GM19438 (cell line): ENCODE measurements around the gene ATRNL1.
"Not testable (repeated sequence)": the region's sequence is repeated elsewhere in the genome, so short reads cannot be mapped to it uniquely, and the experiment has no call there.

Experiments used
- ATAC-seq: cut with Tn5 transposase; IDR thresholded peaks from one replicate; pipeline ENCODE4 v1.9.1; 2021; ENCODE audit warnings: low read depth; ENCODE audit not compliant: unreplicated experiment

The ATRNL1 gene

DNA sequence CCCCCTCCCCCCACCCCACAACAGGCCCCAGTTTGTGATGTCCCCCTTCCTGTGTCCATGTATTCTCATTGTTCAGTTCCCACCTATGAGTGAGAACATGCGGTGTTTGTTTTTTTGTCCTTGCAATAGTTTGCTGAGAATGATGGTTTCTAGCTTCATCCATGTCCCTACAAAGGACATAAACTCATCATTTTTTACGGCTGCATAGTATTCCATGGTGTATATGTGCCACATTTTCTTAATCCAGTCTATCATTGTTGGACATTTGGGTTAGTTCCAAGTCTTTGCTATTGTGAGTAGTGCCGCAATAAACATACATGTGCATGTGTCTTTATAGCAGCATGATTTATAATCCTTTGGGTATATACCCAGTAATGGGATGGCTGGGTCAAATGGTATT lies 312.7 kb downstream of the ATRNL1 start:
- ATAC-seq: not testable (repeated sequence)

GRCh38 chr10:115409347-115409746 lies 316.2 kb downstream of the ATRNL1 start:
- no peak for ATAC-seq

DNA sequence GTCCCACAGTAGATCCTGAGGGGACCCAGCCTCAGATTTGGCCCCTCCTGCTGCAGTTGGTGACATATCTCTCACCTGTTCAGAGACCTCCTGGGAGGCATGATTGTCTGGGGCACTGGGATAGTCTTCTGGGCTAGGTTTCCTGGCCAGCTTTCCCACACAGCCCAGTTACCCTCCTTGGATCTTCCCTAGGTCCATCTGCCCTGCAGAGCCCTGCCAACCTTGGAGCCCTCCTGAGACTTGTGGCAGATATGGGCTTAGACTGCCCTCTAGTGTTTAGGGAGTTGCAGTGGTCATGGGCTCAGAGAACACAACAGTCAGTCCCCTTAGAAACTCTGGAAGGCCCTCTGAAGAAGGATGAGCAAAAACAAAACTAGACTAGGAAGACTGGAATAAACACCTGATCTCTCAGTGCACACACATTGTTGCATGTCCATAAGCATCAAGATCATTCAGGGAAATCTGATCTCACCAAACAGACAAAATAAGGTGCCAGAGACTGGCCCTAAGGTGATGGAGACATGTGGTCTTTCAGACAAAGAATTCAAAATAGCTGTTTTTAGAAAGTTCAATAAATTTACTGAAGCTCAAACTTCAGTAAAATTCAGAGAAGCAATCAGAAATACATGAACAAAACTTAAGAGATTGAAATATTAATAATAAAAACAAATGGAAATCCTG lies 324.6 kb downstream of the ATRNL1 start:
- peak; percentile 80 for ATAC-seq

- no peak for ATAC-seq
Measured at GRCh38 chr10:115422624-115423023, 329.5 kb downstream of the ATRNL1 start.

- no peak for ATAC-seq
Measured at GRCh38 chr10:115427611-115428010, 334.4 kb downstream of the ATRNL1 start.

DNA sequence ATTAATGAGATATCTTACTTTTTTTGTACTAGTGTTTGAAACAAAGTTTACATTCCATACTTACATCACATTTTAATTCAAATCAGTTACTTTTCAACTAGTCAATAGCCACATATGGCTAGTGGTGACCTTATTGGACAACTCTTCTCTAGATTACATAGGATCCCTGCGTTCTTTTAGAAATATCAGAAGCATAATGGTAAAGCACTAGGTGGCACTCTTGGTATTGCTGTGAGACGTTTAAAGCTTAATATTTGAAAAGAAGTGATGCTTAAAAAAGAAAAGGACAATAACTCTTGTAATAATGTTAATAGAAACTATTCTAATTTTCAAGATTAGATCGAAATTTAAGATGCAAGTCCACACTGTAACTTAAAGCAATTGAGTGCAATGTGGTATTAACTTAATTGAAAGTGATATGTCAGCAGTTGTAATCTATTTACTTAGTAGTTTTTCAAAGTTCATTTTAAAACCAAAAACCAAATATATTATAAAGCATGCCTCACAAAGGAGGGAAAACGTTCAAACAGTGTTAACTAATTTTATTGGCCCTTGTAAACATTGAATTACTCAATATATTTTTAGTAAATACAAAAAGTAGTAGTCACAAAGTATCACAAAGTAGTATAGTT lies 339.1 kb downstream of the ATRNL1 start:
- ATAC-seq: no peak

DNA sequence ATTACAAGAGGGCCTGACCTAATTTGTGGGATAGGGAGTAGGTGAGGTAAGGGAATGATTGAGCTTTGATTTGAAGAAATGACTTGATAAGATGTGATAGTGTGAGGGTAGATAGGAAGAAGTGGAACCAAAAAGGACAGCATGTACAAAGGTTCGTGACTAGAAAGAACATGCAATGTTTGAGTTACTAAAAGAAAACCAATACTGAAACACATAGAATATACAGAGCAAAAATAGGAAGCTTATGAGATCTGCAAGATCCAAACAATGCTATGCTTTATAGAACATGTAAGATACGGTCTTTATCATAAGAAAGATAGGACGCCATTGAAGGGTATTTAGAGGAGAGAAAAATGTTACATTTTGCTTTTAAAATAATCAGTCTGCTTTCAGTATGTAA lies 343.8 kb downstream of the ATRNL1 start:
- ATAC-seq: no peak

DNA sequence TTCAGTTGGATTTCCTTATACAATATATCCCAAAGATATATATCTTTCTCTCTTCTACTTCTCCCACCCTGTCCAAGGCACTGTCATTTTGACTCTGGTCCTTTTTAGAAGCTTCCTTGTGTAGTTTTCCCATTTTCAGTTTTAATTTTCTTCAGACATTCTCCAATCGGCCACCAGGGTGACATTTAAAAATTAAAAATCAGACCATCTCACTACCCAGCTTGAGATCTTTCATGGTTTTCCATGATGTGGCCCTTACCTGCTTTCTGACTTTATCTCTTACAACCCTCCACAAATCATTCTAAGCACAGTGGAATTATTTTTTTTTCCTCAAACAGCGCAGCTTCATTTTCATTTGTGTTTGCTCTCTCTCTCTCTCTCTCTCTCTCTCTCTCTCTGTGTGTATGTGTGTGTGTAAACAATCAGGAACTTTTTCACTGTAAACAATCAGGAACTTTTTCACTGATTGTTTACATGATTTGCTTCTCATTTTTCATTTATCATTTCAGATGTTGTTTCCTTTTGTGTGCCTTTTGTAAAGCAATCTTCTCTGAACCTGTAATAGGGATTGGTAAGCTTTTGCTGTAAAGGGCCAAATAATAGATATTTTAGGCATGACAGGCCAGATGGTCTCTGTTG lies 348.9 kb downstream of the ATRNL1 start:
- ATAC-seq: no peak

DNA sequence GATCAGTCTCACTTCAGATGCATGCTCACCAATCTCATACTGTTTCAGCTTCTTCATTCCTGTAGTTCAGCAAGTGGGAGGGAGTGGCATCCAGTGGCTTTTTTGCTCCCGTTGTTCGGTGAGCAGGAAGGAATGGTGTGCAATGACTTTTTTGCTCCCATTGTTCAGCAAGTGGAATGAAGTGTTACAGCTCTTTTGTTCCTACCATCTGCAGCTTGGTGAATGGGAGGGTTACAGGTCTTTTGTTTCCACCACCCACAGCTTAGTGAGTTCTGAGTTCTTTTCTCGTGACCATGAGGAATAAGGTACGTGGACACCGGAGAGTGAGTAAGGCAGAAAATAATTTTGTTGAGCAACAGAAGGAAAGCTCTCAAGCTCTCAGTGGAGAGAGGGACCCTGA lies 363.6 kb downstream of the ATRNL1 start:
- no peak for ATAC-seq

DNA sequence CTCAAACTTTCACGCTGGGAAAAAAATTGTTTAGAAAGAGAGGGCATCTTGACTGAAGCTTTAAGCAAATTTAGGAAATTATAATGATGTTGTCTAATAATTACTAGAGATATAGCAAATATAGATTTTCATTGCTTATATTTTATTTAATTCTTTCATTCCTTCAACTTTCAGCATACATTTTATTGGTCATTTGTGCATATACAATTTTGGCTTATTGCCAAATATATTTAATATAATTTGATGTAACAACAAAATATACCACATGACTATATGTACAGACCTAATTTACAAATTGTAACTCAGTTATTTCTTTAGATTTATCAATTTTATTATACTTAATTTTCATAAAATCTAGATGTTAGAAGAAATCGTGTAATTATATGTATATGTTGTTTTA lies 390.1 kb downstream of the ATRNL1 start:
- no peak for ATAC-seq

- ATAC-seq: no peak
Measured at GRCh38 chr10:115491526-115492140, 398.5 kb downstream of the ATRNL1 start.

DNA sequence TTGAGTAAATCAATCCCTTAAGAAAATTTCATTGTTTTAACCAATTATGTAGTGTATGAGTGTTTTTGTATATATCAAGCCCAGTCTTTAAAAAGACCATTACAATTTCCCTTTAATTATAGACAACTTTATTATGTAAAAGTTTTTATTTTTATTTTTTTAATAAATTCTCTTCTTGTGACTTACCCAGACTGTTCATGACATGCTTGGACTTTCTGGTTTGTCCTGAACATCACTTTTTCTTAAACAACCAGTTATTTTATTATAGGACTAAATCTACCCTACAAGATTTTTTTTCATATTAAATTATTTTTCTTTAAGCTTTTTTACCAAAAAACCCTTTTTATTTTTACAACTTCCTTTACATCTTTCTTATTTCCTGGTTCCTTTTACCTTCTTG lies 410.4 kb downstream of the ATRNL1 start:
- no peak for ATAC-seq

DNA sequence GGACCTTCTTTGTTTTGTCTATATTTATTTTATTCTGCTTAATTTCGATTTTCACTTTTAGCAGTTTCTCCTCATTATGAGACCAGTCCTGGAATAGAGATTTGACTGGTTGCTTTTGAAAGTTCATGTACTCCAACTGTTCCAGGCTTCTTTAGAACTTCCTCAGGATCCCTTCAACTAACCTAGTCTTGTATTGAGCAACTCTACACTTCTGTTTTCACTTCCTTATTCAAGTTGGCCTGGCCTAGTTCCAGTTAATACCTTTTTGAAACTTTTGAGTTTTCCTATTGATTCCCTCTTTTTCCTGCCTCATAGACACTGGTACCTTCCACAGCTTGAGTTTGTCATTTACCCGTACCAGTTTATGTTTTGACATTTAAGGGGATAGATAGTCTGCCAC lies 421.7 kb downstream of the ATRNL1 start:
- no peak for ATAC-seq

- ATAC-seq: no peak
Measured at GRCh38 chr10:115525141-115525540, 432.0 kb downstream of the ATRNL1 start.

DNA sequence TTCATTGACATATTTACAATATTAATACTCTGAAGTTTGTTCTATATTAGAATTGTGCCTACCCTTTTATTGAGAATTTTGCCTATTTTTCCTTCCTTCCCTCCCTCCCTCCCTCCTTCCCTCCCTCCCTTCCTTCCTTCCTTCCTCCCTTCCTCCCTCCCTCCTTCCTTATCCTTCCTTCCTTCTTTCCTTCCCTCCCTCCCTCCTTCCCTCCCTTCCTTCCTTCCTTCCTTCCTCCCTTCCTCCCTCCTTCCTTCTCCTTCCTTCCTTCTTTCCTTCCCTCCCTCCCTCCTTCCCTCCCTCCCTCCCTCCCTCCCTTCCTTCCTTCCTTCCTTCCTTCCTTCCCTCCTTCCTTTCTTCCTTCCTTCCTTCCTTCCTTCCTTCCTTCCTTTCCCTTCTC lies 434.5 kb downstream of the ATRNL1 start:
- not testable (repeated sequence) for ATAC-seq

- ATAC-seq: not testable (repeated sequence)
Measured at GRCh38 chr10:115536401-115536800, 443.2 kb downstream of the ATRNL1 start.

GRCh38 chr10:115539142-115539762 lies 446.1 kb downstream of the ATRNL1 start:
- ATAC-seq: no peak

DNA sequence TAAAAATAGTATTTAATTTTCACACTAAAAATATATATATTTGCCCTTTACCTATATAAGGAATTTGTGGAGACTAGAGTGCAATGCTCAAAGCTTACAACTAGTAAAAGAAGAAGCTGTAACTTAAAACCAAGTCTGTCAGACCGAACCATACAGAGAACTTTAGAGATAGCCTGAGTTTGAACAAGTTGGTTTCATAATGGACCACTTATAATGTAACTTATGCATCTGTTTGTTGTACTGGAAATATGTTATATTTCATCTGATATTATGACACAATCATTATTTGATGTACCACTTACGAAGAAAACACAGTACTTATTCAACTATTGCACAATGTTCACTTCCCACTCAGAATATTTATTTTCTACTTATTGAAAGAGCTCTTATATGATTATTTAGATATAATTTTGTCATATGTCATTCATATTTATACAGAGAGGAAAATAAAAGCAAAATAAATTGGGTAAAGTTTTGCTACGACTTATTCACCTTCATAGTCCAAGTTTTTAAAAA lies 462.8 kb downstream of the ATRNL1 start:
- ATAC-seq: no peak

DNA sequence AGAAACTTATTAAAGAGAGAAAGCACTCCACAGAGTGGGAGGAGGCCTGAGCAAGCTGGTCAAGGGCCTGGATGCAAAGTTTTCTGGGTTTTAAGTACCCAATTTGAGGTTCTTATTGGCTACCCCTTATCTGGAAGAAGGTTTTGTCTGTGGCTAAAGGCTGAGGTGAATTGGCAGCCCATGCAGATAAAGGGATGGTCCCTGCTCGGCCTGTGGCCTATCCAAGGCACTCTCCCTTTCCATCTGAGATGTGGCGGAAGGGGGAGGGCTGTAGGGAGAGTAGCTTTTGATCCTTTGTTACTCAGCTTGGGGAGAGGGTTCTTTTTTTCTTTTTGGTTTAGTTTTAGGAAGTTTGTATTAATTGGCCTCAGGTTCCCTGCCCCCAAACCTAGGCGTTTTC lies 465.1 kb downstream of the ATRNL1 start:
- no peak for ATAC-seq

GRCh38 chr10:115566867-115567266 lies 473.7 kb downstream of the ATRNL1 start:
- no peak for ATAC-seq
